ENCODE data around the gene GATA1.

GATA1 gene

DNA sequence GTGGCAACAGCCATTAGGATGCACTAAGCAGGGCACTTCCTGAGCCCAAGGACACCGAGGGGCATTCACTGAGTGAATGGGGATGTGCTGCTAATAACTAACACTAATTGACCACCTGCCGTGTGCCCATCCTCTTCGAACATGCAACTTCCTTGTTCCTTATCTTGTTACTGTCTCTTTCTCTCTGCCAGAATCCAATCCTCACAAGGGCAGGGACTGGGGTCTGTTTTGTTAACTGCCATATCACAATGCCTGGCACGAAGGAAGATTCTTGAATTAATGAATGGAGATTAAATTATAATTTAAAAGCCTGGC is 41.2 kb downstream of the GATA1 start:
- H2AFZ ChIP-seq (ENCODE audit: low read depth, low read length): no peak overlapping the region

DNA sequence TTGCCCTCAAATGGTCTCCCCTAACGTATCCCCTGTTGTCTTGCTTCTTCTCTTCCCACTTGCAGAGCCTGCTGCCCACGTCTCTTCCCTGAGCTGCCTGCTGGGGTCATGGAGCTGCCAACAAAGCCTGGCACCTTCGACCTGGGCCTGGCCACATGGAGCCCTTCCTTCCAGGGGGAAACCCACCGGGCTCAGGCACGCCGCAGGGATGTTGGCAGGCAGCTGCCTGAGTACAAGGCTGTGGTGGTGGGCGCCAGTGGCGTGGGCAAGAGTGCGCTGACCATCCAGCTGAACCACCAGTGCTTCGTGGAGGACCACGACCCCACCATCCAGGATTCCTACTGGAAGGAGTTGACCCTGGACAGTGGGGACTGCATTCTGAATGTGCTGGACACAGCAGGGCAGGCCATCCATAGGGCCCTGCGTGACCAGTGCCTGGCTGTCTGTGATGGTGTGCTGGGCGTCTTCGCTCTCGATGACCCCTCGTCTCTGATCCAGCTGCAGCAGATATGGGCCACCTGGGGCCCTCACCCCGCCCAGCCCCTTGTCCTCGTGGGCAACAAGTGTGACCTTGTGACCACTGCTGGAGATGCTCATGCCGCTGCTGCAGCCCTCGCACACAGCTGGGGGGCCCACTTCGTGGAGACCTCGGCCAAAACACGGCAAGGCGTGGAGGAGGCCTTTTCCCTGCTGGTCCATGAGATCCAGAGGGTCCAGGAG is 42.8 kb downstream of the GATA1 start:
- H3K4me3 ChIP-seq (ENCODE audit: low read length): no peak overlapping the region
- H3K27me3 ChIP-seq (ENCODE audit: insufficient read depth, low read length): no peaks in the 10 kb centered on the region
- H3K9me3 ChIP-seq (ENCODE audit: low read length): peaks cover 7% of the 10 kb centered on the region
- H3K36me3 ChIP-seq (ENCODE audit: insufficient read depth, low read length): peaks cover 11% of the 10 kb centered on the region
- no peaks in the 10 kb centered on the region for H3K4me1 ChIP-seq (ENCODE audit: insufficient read depth, low read length)
- H2AFZ ChIP-seq (ENCODE audit: low read depth, low read length): no peak overlapping the region

More for the DNA sequence above, 41.2 kb downstream of the GATA1 start:
- Histone ChIP-seq H3K4me1 (ENCODE audit: insufficient read depth, low read length) (no peaks in the 10 kb centered on the region), H3K4me3 (ENCODE audit: low read length) (no peak overlapping the region), H3K27me3 (ENCODE audit: insufficient read depth, low read length) (no peaks in the 10 kb centered on the region), H3K36me3 (ENCODE audit: insufficient read depth, low read length) (peaks cover 18% of the 10 kb centered on the region), H3K9me3 (ENCODE audit: low read length) (peaks cover 7% of the 10 kb centered on the region)

DNA sequence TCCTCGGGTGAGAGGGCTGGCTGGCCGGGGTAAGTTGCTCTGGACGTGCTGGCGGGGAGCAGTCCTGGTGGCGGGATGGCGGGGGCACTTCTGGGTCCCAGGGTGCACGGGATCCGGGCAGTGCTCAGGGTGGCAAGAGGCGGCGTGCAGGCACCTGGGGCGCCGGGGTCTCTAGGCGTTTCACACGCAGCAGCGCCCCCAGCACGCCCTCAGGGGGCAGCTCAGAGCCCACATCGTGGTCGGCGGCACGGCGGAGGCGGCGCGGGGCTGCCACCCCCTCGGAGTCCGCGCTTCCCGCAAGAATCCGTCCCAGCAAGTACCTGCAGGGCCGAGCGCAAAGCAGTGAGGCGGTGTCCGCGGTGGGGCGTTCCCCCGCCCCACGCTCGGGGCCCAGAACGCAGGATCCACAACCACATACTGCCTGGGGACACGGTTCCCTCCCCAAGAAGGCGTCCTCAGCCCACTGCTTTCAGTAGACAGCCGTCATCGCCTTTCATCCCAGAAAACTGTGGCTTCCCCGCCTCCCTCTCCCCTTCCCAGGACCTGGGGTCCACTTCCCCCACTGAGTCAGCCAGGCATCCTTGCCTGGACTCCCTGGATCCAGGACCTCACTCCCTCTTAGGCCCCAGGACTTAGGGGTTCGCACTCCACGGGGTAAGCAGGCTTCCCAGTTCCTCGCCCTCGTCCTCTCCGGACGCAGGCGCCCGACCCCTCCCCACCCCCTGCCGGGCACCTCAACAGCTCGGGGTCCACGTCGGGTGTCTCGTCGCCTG is 44.9 kb downstream of the GATA1 start:
- Histone ChIP-seq H3K27me3 (ENCODE audit: insufficient read depth, low read length) (no peaks in the 10 kb centered on the region), H2AFZ (ENCODE audit: low read depth, low read length) (no peak overlapping the region), H3K9me3 (ENCODE audit: low read length) (no peaks in the 10 kb centered on the region), H3K4me3 (ENCODE audit: low read length) (no peak overlapping the region), H3K36me3 (ENCODE audit: insufficient read depth, low read length) (no peaks in the 10 kb centered on the region), H3K4me1 (ENCODE audit: insufficient read depth, low read length) (peaks cover 6% of the 10 kb centered on the region)

DNA sequence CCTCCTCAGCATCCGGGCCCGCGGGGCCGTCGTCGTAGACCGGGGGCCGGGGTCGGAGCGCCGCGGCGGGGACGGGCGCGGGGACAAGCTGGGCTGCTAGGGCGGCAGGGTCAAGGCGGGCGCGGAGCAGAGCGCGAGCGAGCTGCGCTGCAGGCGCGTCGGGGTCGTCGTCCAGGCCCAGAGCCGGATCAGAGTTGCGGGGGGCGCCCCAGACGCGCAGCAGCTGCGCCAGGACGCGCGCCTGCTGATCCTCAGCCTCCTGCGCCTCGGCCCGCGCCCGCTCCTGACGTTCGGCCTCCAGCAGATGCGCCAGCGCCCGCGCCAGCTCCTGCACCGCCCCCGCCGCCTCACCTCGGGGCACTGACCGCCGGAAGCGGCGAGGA is 45.5 kb downstream of the GATA1 start:
- Histone ChIP-seq H3K4me3 (ENCODE audit: low read length) (no peak overlapping the region), H2AFZ (ENCODE audit: low read depth, low read length) (no peak overlapping the region), H3K9me3 (ENCODE audit: low read length) (no peaks in the 10 kb centered on the region), H3K36me3 (ENCODE audit: insufficient read depth, low read length) (no peaks in the 10 kb centered on the region), H3K27me3 (ENCODE audit: insufficient read depth, low read length) (no peaks in the 10 kb centered on the region), H3K4me1 (ENCODE audit: insufficient read depth, low read length) (peaks cover 6% of the 10 kb centered on the region)

DNA sequence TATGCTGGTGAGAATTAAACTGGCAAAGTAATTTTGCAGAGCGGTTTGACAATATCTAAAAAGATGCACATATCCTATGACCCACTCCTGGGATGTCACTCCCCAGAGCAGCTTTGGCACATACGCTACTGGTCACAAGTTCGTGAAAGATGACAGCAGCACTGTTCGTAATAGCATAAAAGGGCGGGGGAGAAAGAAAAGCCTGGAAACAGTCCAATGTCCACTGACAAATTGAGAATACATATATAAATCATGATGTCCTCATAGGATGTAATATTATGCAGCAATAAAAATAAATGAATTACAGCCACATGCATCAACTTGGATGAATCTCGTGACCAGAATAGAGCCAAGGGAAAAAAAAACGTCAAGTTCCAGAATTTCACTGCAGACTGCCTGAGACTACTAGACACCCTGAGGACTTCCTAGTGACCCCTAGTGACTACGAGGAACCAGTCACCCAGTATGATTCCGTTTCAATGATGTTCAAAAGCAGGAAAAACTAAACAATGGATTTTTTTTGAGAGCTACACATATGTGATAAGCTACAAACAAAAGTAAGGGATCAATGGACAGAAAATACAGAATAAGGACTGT is 47.2 kb downstream of the GATA1 start:
- H3K9me3 ChIP-seq (ENCODE audit: low read length): no peaks in the 10 kb centered on the region
- H2AFZ ChIP-seq (ENCODE audit: low read depth, low read length): no peak overlapping the region
- H3K4me1 ChIP-seq (ENCODE audit: insufficient read depth, low read length): peaks cover 6% of the 10 kb centered on the region
- H3K4me3 ChIP-seq (ENCODE audit: low read length): peak overlapping the region; percentile 49
- H3K36me3 ChIP-seq (ENCODE audit: insufficient read depth, low read length): no peaks in the 10 kb centered on the region
- H3K27me3 ChIP-seq (ENCODE audit: insufficient read depth, low read length): no peaks in the 10 kb centered on the region

DNA sequence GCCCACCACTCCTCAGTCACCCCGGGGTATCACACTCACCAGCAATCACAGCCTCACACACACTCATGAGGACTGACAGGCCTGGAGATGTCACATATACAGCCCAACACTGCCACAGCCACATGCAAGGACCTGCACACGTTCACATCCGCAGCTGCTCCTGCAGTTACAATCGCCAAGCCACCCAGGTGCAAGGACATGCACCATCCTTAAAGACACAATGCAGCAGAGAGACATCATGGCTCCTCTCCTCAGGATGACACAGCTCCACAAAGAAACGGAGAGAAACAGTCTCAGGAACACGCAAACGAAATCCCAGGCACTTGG is 48.0 kb downstream of the GATA1 start:
- H3K27me3 ChIP-seq (ENCODE audit: insufficient read depth, low read length): no peaks in the 10 kb centered on the region
- H3K4me3 ChIP-seq (ENCODE audit: low read length): peak overlapping the region; percentile 49
- H3K36me3 ChIP-seq (ENCODE audit: insufficient read depth, low read length): no peaks in the 10 kb centered on the region
- no peaks in the 10 kb centered on the region for H3K9me3 ChIP-seq (ENCODE audit: low read length)
- H3K4me1 ChIP-seq (ENCODE audit: insufficient read depth, low read length): peaks cover 6% of the 10 kb centered on the region
- no peak overlapping the region for H2AFZ ChIP-seq (ENCODE audit: low read depth, low read length)

DNA sequence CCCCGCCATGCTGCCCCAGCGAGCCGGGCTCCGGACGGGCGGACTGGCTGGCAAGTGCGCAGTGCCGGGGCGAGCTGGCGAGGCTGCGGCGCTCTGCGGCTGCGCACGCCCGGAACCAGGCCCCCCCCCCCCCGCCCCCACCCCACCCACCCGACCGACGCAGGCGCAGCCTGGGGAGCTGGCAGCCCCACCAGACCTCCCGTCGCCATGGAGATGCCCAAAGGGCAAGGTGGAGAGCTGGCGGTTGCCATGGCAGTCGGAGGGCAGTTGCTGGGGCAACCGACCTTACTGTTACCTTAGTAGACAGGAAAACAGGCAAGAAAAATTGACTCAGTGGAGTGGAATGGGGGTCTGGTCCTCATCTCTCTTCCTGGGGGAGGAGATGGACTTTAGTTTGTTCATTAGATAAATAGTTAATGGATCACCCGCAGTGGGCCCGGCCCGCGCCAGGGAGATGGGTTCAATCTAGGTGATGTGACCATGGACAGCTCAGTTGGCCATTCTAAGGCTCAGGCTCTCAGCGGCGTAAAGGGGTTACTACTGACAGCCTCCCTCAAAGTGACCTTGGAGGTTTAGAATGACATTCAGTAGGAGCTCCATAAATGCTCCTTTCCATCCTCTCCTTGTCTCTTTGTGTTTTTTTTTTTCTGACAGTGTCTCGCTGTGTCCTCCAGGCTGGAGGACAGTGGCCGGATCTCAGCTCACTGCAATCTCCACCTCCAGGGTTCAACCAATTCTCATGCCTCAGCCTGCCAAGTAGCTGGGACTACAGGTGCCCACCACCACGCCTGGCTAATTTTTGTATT is 49.3 kb downstream of the GATA1 start, which contains the start of gene PCSK1N:
PCSK1N (minus strand) TSS at position 87 of the 806 bp plus-strand sequence; CDS start at position 9, 78 bp downstream.
- Histone ChIP-seq H3K27me3 (ENCODE audit: insufficient read depth, low read length) (no peaks in the 10 kb centered on the region), H3K4me1 (ENCODE audit: insufficient read depth, low read length) (peaks cover 6% of the 10 kb centered on the region), H3K9me3 (ENCODE audit: low read length) (no peaks in the 10 kb centered on the region), H2AFZ (ENCODE audit: low read depth, low read length) (no peak within 1 kb of the TSS), H3K36me3 (ENCODE audit: insufficient read depth, low read length) (no peaks in the 10 kb centered on the region), H3K4me3 (ENCODE audit: low read length) (peak within 1 kb of the TSS; percentile 49)

DNA sequence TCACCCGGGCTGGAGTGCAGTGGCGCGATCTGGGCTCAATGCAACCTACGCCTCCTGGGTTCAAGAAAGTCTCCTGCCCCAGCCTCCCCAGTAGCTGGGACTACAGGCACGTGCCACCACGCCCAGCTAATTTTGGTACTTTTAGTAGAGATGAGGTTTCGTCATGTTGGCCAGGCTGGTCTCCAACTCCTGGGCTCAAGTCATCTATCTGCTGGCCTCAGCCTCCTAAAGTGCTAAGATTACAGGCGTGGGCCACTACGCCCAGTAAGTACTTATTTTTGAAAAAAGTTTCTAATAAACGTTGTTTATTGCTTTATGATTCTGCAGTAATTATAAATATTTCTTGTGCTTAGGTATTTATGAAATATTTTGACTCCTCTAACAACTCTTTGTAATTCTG is 53.3 kb downstream of the GATA1 start:
- Histone ChIP-seq H3K4me3 (ENCODE audit: low read length) (no peak overlapping the region), H3K9me3 (ENCODE audit: low read length) (no peaks in the 10 kb centered on the region), H3K4me1 (ENCODE audit: insufficient read depth, low read length) (peaks cover 4% of the 10 kb centered on the region), H2AFZ (ENCODE audit: low read depth, low read length) (no peak overlapping the region), H3K27me3 (ENCODE audit: insufficient read depth, low read length) (no peaks in the 10 kb centered on the region), H3K36me3 (ENCODE audit: insufficient read depth, low read length) (no peaks in the 10 kb centered on the region)

All from neuron (in vitro differentiated cells).